Astrocyte of the spinal cord (primary cell): ENCODE data around the gene COL9A2.

Experiments used
- DNase-seq: peaks from one replicate; pipeline ENCODE4 v3.0.0; 2011; ENCODE audit warnings: low read depth, low spot score
- H3K4me3 ChIP-seq: 2 replicates; pipeline ENCODE4 v1.5.1; 2011; ENCODE audit warnings: low read depth, mild to moderate bottlenecking, low read length, moderate library complexity
- in situ Hi-C: cut with HindIII; loops from 2 replicates; pipeline ENCODE4 v1.10.0; 2017; ENCODE audit warnings: low sequenced_read_pairs
- TF ChIP-seq, protein P1 (sequence below): IDR thresholded peaks from 2 replicates; pipeline ENCODE4 v1.5.1; 2012; ENCODE audit warnings: low read depth, mild to moderate bottlenecking, low read length, inconsistent platforms

The COL9A2 gene

GRCh38 chr1:40303790-40304189, 13.3 kb downstream of the COL9A2 start:
- in situ Hi-C loops: no loop called here

DNA sequence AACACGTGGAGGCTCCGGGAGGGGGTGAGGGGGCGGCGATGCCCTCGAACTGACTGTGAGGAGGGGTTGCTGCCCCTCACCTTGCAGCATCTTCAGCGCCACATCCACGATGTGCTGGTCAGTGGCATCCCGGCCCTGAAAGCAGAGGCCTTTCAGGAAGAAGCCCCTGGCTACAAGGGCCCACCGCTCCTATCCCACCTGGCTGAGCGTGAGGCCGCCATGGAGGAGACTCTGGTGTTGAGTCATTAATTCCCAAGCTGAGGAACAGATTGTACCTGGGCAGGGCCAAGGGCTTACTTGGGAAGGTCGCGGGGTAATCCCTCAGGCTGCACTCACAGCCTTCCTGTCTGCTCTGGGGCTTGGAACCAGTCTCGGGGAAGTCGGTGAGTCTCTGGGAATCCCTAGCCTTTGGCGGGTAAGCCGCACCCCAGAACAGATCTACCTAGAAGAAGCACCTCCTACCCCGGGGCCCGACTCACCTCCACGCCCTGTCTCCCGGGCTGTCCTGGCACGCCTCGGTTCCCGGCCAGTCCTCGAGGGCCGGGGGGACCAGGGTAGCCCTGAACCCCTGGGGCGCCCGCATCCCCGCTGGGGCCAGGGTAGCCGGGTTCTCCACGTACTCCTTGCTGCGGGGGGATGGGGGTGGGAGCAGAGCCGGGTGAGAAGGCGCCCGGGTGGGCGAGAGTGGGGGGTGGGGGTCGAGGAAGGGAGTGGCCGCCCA, 13.9 kb downstream of the COL9A2 start:
- in situ Hi-C loops: no loop called here
- TF ChIP-seq, protein P1, sequence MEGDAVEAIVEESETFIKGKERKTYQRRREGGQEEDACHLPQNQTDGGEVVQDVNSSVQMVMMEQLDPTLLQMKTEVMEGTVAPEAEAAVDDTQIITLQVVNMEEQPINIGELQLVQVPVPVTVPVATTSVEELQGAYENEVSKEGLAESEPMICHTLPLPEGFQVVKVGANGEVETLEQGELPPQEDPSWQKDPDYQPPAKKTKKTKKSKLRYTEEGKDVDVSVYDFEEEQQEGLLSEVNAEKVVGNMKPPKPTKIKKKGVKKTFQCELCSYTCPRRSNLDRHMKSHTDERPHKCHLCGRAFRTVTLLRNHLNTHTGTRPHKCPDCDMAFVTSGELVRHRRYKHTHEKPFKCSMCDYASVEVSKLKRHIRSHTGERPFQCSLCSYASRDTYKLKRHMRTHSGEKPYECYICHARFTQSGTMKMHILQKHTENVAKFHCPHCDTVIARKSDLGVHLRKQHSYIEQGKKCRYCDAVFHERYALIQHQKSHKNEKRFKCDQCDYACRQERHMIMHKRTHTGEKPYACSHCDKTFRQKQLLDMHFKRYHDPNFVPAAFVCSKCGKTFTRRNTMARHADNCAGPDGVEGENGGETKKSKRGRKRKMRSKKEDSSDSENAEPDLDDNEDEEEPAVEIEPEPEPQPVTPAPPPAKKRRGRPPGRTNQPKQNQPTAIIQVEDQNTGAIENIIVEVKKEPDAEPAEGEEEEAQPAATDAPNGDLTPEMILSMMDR: no peak
- DNase-seq: no peak
- H3K4me3 ChIP-seq: no peak overlapping the region

More at GRCh38 chr1:40303790-40304189, 13.3 kb downstream of the COL9A2 start:
- TF ChIP-seq, protein P1: no peak
- H3K4me3 ChIP-seq: no peak overlapping the region
- no peak for DNase-seq

DNA sequence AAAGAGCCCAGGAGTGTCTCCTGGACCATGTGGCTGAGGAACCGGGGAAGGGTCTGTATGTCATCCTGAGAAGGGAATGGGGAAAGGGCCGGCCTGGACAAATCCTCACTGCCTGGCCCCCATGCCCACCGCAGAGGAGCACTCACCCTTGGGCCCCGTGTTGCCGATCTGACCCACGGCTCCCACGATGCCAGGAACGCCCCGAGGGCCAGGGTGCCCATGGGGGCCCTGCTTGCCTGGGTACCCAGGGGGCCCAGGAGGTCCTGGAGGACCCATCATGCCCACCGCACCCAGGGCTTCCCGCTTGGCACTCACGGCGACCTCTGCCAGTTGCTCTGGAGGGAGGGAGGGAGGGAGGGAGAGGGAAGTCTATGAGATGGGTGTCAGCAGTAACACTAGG, 14.6 kb downstream of the COL9A2 start:
- no peak overlapping the region for H3K4me3 ChIP-seq
- TF ChIP-seq, protein P1: no peak
- no peak for DNase-seq
- in situ Hi-C loops: no loop called here

GRCh38 chr1:40301541-40302299, 15.4 kb downstream of the COL9A2 start:
- no peak for DNase-seq
- TF ChIP-seq, protein P1: no peak
- in situ Hi-C loops: no loop called here
- no peak overlapping the region for H3K4me3 ChIP-seq

DNA sequence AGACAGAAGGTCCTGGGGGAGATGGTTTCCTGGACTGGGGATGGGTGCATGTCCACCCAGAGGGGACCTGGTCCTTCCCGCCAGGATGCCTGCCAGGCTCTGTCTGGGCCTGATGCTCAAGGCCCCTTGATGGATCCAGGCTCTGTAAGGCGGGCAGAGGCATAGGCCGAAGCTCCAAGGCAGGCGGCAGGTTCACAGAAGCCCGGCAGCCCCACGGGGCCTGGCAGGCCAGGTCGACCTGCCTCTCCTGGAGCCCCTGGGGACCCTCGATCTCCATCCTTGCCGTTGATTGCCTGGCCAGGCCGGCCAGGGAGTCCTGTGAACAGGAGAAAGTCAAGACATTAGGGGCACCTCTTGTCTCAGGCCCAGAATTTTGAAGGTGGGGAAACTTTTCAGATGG, 16.0 kb downstream of the COL9A2 start:
- in situ Hi-C loops: no loop called here
- DNase-seq: no peak
- no peak overlapping the region for H3K4me3 ChIP-seq
- TF ChIP-seq, protein P1: no peak

- no peak overlapping the region for H3K4me3 ChIP-seq
- in situ Hi-C loops: no loop called here
- TF ChIP-seq, protein P1: no peak
- DNase-seq: no peak
These were observed 16.4 kb downstream of the COL9A2 start for GRCh38 chr1:40300651-40301050.
